CD14-positive monocyte (primary cell): ENCODE data around the gene TPCN1. TPM values are rescaled to one million over a fixed set of nuclear protein-coding genes. Genes with fewer than 3 reads are reported as not detected.

ENCODE experiments used
- DNase-seq, 3 donors: peaks; one replicate each; pipeline ENCODE4 v3.0.0-alpha.2; 2011 to 2022
- H2AFZ ChIP-seq: 2 replicates; pipeline ENCODE4 v1.6.0; 2012; ENCODE audit warnings: mild to moderate bottlenecking, low read depth, low read length, inconsistent platforms; ENCODE audit not compliant: insufficient read depth, poor library complexity, severe bottlenecking
- H3K27ac ChIP-seq, 2 donors: 1 replicate in 1 of 2; 2 replicates in 1 of 2; pipeline ENCODE4 v1.5.1; 2012 to 2013; ENCODE audit warnings: low read length in 2 of 2, control low read depth in 1 of 2, inconsistent platforms in 1 of 2, low read depth in 1 of 2, mild to moderate bottlenecking in 1 of 2
- H3K27me3 ChIP-seq, 2 donors: one replicate each; pipeline versions ENCODE4 v1.6.0 to v1.6.1; 2011 to 2013; ENCODE audit warnings: low read length in 2 of 2; ENCODE audit not compliant: control insufficient read depth in 2 of 2, insufficient read depth in 2 of 2
- H3K36me3 ChIP-seq, 2 donors: replicated peaks in 1 of 2; 1 replicate in 1 of 2; 2 replicates in 1 of 2; pipeline versions ENCODE4 v1.5.1 to v1.6.1; 2012 to 2013; ENCODE audit warnings: low read length in 2 of 2, control low read depth in 1 of 2, inconsistent platforms in 1 of 2, mild to moderate bottlenecking in 1 of 2; ENCODE audit not compliant: insufficient read depth in 2 of 2, control insufficient read depth in 1 of 2
- H3K4me1 ChIP-seq, 2 donors: 1 replicate in 1 of 2; 2 replicates in 1 of 2; pipeline versions ENCODE4 v1.5.1 to v1.6.1; 2012 to 2013; ENCODE audit warnings: low read length in 2 of 2, control low read depth in 1 of 2, inconsistent platforms in 1 of 2, mild to moderate bottlenecking in 1 of 2, moderate library complexity in 1 of 2; ENCODE audit not compliant: insufficient read depth in 2 of 2, control insufficient read depth in 1 of 2
- H3K4me2 ChIP-seq: replicated peaks from 2 replicates; pipeline ENCODE3; 2012; ENCODE audit warnings: low read length, moderate library complexity, mild to moderate bottlenecking; ENCODE audit not compliant: poor library complexity, severe bottlenecking; ENCODE audit errors: extremely low read depth
- H3K4me3 ChIP-seq, 3 experiments: fragments of 200-600 bp in 1 of 3; sonication (generic) in 1 of 3; replicated peaks in 1 of 3; 1 replicate in 2 of 3; 2 replicates in 1 of 3; pipeline ENCODE4 v1.5.1; 2011 to 2013; ENCODE audit warnings: low read length in 3 of 3, mild to moderate bottlenecking in 3 of 3, control low read depth in 2 of 3, low read depth in 2 of 3, inconsistent platforms in 1 of 3, moderate library complexity in 1 of 3
- H3K79me2 ChIP-seq: 2 replicates; pipeline ENCODE4 v1.6.0; 2012; ENCODE audit warnings: mild to moderate bottlenecking, control low read depth, inconsistent platforms, low read length, moderate library complexity; ENCODE audit not compliant: insufficient read depth
- H3K9ac ChIP-seq: 2 replicates; pipeline ENCODE4 v1.6.0; 2017; ENCODE audit warnings: low read length, mild to moderate bottlenecking; ENCODE audit not compliant: insufficient read depth, poor library complexity, severe bottlenecking
- H3K9me3 ChIP-seq, 2 donors: replicated peaks in 1 of 2; 1 replicate in 1 of 2; 2 replicates in 1 of 2; pipeline versions ENCODE4 v1.5.1 to v1.6.1; 2012 to 2013; ENCODE audit warnings: low read length in 2 of 2, control low read depth in 1 of 2; ENCODE audit not compliant: control insufficient read depth in 1 of 2, insufficient read depth in 1 of 2
- H4K20me1 ChIP-seq: 2 replicates; pipeline ENCODE4 v1.6.0; 2012; ENCODE audit warnings: mild to moderate bottlenecking, low read length, control low read depth, moderate library complexity; ENCODE audit not compliant: insufficient read depth
- H3K27ac Mint-ChIP-seq, 7 donors: one replicate each; pipeline ENCODE4 v1.8.0; 2020; ENCODE audit warnings: mild to moderate bottlenecking in 7 of 7, mixed read lengths in 7 of 7, moderate library complexity in 6 of 7, inconsistent platforms in 2 of 7
- H3K27me3 Mint-ChIP-seq, 3 donors: one replicate each; pipeline ENCODE4 v1.8.0; 2021 to 2022; ENCODE audit warnings: low read depth in 3 of 3, mild to moderate bottlenecking in 3 of 3, mixed read lengths in 3 of 3, moderate library complexity in 3 of 3, inconsistent platforms in 1 of 3
- H3K36me3 Mint-ChIP-seq, 2 donors: one replicate each; pipeline ENCODE4 v1.8.0; 2020; ENCODE audit warnings: mixed read lengths in 2 of 2, inconsistent platforms in 1 of 2, mild to moderate bottlenecking in 1 of 2
- H3K4me1 Mint-ChIP-seq: one replicate; pipeline ENCODE4 v1.8.0; 2020; ENCODE audit warnings: mild to moderate bottlenecking, mixed read lengths
- H3K4me3 Mint-ChIP-seq, 2 donors: one replicate each; pipeline ENCODE4 v1.8.0; 2020; ENCODE audit warnings: mild to moderate bottlenecking in 2 of 2, mixed read lengths in 2 of 2, moderate library complexity in 1 of 2
- H3K9me3 Mint-ChIP-seq, 7 donors: one replicate each; pipeline ENCODE4 v1.8.0; 2020 to 2022; ENCODE audit warnings: mixed read lengths in 7 of 7, mild to moderate bottlenecking in 6 of 7, moderate library complexity in 6 of 7, inconsistent platforms in 2 of 7
- CTCF ChIP-seq: fragments of 200-600 bp; IDR thresholded peaks from one replicate; pipeline ENCODE4 v1.8.0; 2022; ENCODE audit warnings: antibody characterized with exemption, mild to moderate bottlenecking
- WGBS: methylation state at CpG from one replicate; pipeline ENCODE4 v1.1.5; 2013; ENCODE audit warnings: missing lambda C conversion rate; ENCODE audit not compliant: insufficient coverage; 5-methylcytosine and 5-hydroxymethylcytosine counted together
- intact Hi-C, 2 donors: fragments of 100-400 bp; cut with micrococcal nuclease; formaldehyde crosslinking; loops; one replicate each; pipeline versions ENCODE4 v1.15.0 to v1.15.1; 2023
- polyA plus RNA-seq, 3 donors: library from polyadenylated mRNA; depleted of rRNA in 1 of 3; unstranded in 2 of 3; stranded (reverse) in 1 of 3; fragments of 300-500 nt in 2 of 3; fragments of >200 nt in 1 of 3; fragmentation: Illumina TruSeq in 2 of 3; gene quantifications; 1 replicate in 2 of 3; 2 replicates in 1 of 3; pipeline ENCODE4 v1.2.3, GENCODE V29; 2012 to 2021

The TPCN1 gene
- polyA plus RNA-seq, 3 donors, result 20.4 to 110 (median 34.9) TPM

- WGBS, result 97% methylated on average over 6 of the region's 16 CpGs
- Histone ChIP-seq H4K20me1 (peaks cover 59% of the 10 kb centered on the region), H3K79me2 (peaks cover 52% of the 10 kb centered on the region), H3K36me3 (peaks cover 52 to 87% of the 10 kb centered on the region in 2 donors), H3K4me3 (no peak overlapping the region), H3K4me2 (no peak overlapping the region), H3K27me3 (no peaks in the 10 kb centered on the region), H2AFZ (no peak overlapping the region), H3K9me3 (peaks cover 18% of the 10 kb centered on the region in 2 donors), H3K9ac (no peak overlapping the region), H3K4me1 (peaks cover 5% of the 10 kb centered on the region in 2 donors), H3K27ac (no peak overlapping the region)
- no peak for DNase-seq
- Mint-ChIP-seq H3K36me3 (peaks cover 68 to 86% of the 10 kb centered on the region in 2 donors), H3K4me1 (peaks cover 8% of the 10 kb centered on the region), H3K4me3 (no peak overlapping the region), H3K9me3 (peaks cover 11 to 18% (median 14%) of the 10 kb centered on the region in 7 donors), H3K27ac (peak overlapping the region in 3 of 7 donors; percentile 10 to 71 (median 70)), H3K27me3 (peaks cover 0 to 1% (median 0%) of the 10 kb centered on the region in 3 donors)
- intact Hi-C loops, result no loop called here
- TF ChIP-seq CTCF, result no peak
These were observed 30.3 kb downstream of the TPCN1 start for GRCh38 chr12:113251404-113252070.

- peaks cover 61 to 86% of the 10 kb centered on the region in 2 donors for H3K36me3 Mint-ChIP-seq
- peaks cover 18% of the 10 kb centered on the region in 2 donors for H3K9me3 ChIP-seq
- peaks cover 42 to 87% of the 10 kb centered on the region in 2 donors for H3K36me3 ChIP-seq
- H3K9ac ChIP-seq, result no peak overlapping the region
- H3K27me3 ChIP-seq, result no peaks in the 10 kb centered on the region
- peaks cover 11 to 18% (median 14%) of the 10 kb centered on the region in 7 donors for H3K9me3 Mint-ChIP-seq
- no peak for TF ChIP-seq CTCF
- no peak overlapping the region for H3K4me2 ChIP-seq
- no peaks in the 10 kb centered on the region for H3K4me1 ChIP-seq
- no peak overlapping the region for H2AFZ ChIP-seq
- WGBS, result 97% methylated on average over 9 of the region's 10 CpGs
- H4K20me1 ChIP-seq, result peaks cover 49% of the 10 kb centered on the region
- intact Hi-C loops, result no loop called here
- no peak overlapping the region for H3K4me3 ChIP-seq
- H3K27me3 Mint-ChIP-seq, result peaks cover 0 to 1% (median 0%) of the 10 kb centered on the region in 3 donors
- peaks cover 49% of the 10 kb centered on the region for H3K79me2 ChIP-seq
- H3K27ac Mint-ChIP-seq, result no peak overlapping the region
- H3K4me1 Mint-ChIP-seq, result no peaks in the 10 kb centered on the region
- H3K27ac ChIP-seq, result no peak overlapping the region
- DNase-seq, result no peak
- H3K4me3 Mint-ChIP-seq, result no peak overlapping the region
These were observed 31.2 kb downstream of the TPCN1 start for GRCh38 chr12:113252494-113252893.
